AG10803 (cell line): Measurements from ENCODE around the gene FOXP1.

Experiments used
- DNase-seq: peaks from one replicate; pipeline ENCODE4 v3.0.0; 2010; ENCODE audit warnings: low read depth
- H3K4me3 ChIP-seq: 2 replicates; pipeline ENCODE4 v1.5.1; 2011; ENCODE audit warnings: mild to moderate bottlenecking, low read length, control low read depth
- TF ChIP-seq, protein P1 (sequence below): conservative IDR thresholded peaks from 2 replicates; pipeline ENCODE4 v1.5.1; 2011; ENCODE audit warnings: mild to moderate bottlenecking, low read length, control low read depth, inconsistent platforms

FOXP1 gene

DNA sequence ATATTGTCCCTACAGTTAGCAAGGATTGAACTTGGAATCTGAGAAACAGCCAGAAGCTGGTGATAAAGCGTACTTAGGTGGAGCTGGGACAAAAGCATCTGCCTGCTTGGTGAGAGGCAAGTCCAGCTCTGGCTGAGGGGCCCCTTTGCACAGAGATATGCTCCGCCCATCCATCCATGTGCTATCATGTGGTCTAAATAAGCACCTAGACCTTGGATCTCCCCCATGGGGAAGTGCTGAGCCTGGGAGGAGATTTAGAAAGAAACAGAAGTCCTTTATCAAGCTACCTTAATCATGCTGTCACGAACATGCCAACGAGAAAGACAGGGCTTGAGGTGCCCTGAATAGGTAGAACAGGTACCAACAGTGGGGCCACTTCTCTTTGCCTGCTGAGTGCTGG, 369.5 kb downstream of the FOXP1 start:
- TF ChIP-seq, protein P1, sequence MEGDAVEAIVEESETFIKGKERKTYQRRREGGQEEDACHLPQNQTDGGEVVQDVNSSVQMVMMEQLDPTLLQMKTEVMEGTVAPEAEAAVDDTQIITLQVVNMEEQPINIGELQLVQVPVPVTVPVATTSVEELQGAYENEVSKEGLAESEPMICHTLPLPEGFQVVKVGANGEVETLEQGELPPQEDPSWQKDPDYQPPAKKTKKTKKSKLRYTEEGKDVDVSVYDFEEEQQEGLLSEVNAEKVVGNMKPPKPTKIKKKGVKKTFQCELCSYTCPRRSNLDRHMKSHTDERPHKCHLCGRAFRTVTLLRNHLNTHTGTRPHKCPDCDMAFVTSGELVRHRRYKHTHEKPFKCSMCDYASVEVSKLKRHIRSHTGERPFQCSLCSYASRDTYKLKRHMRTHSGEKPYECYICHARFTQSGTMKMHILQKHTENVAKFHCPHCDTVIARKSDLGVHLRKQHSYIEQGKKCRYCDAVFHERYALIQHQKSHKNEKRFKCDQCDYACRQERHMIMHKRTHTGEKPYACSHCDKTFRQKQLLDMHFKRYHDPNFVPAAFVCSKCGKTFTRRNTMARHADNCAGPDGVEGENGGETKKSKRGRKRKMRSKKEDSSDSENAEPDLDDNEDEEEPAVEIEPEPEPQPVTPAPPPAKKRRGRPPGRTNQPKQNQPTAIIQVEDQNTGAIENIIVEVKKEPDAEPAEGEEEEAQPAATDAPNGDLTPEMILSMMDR, result no peak
- H3K4me3 ChIP-seq, result no peak overlapping the region
- DNase-seq, result no peak

DNA sequence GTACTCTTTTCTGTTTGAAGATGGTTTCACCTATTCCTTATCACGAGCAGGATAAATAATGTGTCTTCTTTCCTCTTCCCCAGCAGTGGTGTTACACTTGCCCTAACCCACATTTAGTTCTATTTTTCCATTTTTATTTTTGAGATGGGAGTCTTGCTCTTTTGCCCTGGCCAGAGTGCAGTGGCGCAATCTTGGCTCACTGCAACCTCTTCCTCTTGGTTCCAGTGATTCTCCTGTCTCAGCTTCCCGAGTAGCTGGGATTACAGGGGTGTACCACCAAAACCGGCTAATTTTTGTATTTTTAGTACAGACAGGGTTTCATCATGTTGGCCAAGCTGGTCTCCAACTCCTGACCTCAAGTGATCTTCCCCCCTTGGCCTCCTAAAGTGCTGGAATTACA, 372.4 kb downstream of the FOXP1 start:
- H3K4me3 ChIP-seq, result no peak overlapping the region
- no peak for DNase-seq
- TF ChIP-seq, protein P1, result no peak

DNA sequence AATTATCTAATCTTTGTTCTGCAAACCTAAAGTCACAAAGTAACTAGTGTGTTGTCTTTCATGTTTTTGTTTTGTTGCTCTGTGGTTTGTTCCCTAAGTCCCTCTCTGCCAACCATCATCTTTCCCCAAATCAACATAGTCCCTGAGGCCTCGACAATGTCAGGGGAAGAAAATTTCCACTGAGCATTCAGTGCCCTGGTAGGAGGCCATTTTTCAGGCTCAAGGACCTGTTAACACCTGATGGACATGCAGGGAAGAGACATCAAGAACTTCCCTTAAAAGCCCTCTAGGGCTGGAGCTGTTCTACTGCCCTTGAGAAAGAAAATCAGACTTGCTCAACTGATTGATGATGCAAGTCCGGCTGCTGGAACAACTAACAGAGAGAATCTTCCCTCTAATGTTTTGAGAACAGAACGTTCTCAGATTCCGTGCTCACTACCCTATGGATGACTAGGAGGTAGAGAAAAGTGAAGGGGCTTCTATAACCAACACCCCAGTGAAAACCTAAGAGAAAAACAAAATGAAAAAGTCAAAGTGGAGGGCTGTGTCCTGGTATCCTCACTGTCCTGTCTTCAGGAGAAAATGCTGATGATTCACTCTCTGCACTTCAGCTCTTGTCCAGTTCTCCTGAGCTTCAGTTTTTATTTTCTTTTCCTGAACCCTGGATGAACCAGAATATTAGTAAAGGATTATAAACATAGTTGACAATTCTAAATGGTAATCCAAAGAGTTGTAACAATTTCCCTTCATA, 373.1 kb downstream of the FOXP1 start:
- TF ChIP-seq, protein P1, result peak; percentile 43
- peak; percentile 63 for DNase-seq
- H3K4me3 ChIP-seq, result no peak overlapping the region

DNA sequence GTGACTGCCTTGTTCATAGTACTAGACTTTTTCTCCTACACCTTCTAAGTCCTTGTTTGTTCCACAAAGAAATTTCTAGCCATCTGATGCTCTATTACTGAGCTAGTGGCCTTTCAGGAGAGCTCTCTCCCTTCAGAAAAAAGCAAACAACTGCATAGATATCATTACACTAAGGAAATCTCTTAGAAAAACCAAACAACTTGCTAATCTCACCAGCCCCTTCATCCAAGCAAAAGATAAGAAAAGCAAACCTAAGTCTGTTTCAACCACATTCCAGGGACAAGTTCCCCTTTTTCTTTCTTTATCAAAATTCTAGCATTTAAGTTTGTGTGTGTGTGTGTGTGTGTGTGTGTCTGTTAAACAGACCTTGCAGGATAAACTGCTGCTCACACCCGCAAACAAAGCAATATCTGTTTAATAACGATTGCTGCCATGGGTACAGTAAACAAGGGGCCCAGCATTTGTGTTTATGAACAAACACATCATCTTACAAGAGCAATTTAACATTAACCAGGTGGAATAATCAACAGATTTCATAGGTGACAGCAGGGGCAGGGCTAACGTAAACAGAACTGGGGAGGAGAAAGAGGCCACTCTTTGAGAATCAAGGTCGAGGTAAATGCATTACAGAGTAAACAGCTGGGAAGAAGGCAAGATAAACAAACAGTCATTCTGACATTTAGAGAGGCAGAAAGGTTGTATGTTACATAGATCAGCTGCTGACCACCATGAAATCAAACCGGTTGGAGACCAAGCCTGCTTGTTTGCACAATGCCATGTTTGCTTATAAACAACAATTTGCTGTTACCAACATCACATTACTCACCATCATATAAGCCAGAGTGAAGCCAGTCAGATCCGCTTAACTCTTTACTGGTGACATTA, 375.1 kb downstream of the FOXP1 start:
- no peak overlapping the region for H3K4me3 ChIP-seq
- no peak for DNase-seq
- TF ChIP-seq, protein P1, result no peak

DNA sequence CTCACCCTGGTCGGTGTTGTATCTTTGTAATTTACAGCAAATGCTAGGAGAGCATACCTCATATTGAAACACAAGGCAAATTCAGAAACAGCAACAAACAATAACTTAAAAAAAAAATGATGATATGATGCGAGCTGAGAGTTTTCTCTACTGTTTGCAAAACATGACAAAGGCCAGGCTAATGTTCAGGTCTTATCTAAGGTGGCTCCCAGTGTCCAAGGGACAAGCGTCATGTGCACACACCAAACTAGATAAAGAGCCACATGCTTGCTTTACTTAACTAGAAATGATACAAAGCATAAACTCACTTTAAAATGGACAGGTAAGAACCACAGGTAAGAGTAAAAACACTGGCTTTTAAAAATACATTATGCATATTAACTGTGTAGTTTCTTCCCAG, 375.9 kb downstream of the FOXP1 start:
- no peak overlapping the region for H3K4me3 ChIP-seq
- no peak for DNase-seq
- TF ChIP-seq, protein P1, result no peak

DNA sequence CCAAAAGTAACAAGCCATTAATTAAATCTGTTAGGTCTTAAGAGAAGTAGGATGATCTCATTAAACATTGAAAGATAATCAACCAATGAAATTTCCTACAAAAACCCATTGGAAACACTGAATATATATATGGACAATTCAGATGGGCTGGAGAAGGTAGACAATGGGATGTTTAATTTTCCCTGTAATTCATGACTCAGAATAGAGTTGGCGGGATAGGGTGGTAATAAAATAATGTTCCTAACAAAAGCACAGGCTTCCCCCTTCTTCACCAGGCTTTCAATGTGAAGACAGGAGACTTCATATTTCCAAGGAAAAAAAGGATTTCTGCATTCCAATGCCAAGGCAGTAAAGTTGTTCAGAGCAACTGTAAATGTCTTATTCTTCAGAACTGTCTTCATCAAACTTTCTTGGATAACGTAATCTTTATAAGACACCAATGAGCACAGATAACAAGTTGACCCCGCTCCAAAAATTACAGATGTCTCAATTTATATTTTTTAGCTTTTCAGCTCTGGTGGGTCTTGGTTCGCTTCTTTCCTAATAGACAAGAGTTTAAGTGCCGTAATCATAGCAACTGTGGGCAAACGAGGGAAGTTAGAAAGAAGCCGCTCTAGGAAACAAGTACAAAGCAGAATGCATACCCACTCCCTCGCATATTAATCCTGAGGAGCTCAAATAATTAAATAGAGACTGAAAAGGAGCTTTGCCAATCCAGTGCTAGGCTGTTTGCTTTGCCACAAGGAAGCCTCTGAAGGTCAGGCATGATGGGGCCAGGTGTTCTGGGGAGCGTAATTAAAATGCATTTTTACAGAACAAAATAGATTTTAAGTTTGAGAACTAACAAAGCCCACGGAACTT, 377.0 kb downstream of the FOXP1 start:
- TF ChIP-seq, protein P1, result no peak
- no peak for DNase-seq
- H3K4me3 ChIP-seq, result no peak overlapping the region
